Measurements from ENCODE around the gene SPHK1.

DNA sequence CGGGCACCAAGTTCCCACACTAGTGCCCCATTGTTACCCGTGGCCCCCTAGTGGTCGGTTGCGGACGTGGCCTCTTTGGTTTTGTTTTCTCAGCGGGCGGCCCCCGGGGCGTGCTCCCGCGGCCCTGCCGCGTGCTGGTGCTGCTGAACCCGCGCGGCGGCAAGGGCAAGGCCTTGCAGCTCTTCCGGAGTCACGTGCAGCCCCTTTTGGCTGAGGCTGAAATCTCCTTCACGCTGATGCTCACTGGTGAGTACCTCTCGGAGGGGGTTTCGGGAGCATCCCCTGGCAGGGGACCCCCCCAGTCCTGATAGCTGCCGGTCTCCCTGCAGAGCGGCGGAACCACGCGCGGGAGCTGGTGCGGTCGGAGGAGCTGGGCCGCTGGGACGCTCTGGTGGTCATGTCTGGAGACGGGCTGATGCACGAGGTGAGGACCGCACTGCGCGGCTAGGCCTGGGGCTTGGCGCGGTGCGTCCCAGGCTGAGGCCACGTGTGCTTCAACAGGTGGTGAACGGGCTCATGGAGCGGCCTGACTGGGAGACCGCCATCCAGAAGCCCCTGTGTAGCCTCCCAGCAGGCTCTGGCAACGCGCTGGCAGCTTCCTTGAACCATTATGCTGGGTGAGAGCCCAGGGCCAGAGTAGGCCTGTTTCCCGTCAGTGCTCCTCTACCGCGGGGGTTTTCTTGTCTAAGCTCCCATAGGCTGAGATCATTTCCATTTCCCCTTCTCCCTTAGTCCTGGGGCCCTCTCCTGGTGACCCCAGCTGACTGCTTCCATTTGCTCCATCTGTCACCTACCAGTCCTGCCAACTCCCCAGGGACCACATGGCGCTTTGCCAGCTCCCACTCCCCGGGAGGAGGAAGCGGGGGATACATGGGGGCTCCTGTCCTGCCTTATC lies 1.7 kb downstream of the SPHK1 start:
- no peak for TF ChIP-seq POLR2A (IDR thresholded peaks at IDR 0.05)
- TF ChIP-seq, protein P1, sequence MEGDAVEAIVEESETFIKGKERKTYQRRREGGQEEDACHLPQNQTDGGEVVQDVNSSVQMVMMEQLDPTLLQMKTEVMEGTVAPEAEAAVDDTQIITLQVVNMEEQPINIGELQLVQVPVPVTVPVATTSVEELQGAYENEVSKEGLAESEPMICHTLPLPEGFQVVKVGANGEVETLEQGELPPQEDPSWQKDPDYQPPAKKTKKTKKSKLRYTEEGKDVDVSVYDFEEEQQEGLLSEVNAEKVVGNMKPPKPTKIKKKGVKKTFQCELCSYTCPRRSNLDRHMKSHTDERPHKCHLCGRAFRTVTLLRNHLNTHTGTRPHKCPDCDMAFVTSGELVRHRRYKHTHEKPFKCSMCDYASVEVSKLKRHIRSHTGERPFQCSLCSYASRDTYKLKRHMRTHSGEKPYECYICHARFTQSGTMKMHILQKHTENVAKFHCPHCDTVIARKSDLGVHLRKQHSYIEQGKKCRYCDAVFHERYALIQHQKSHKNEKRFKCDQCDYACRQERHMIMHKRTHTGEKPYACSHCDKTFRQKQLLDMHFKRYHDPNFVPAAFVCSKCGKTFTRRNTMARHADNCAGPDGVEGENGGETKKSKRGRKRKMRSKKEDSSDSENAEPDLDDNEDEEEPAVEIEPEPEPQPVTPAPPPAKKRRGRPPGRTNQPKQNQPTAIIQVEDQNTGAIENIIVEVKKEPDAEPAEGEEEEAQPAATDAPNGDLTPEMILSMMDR (IDR thresholded peaks at IDR 0.05): peak; percentile 71 to 95 (median 88)
